Thymus (tissue), 11 donors: Measurements from ENCODE around the gene CARS2. TPM values are rescaled to one million over a fixed set of nuclear protein-coding genes. Genes with fewer than 3 reads are reported as not detected.
"Not testable (repeated sequence)": the region's sequence is repeated elsewhere in the genome, so short reads cannot be mapped to it uniquely, and the experiment has no call there.

ENCODE experiments used
- DNase-seq, 9 donors: peaks; one replicate each; pipeline ENCODE4 v3.0.0-alpha.2; 2013; ENCODE audit warnings: low spot score in 9 of 9, low read depth in 6 of 9, missing footprints in 1 of 9
- H3K27ac ChIP-seq, 2 donors: one replicate each; pipeline ENCODE4 v1.5.1; 2013; ENCODE audit warnings: control low read depth in 1 of 2, low read depth in 1 of 2, low read length in 1 of 2, mild to moderate bottlenecking in 1 of 2, moderate library complexity in 1 of 2
- H3K27me3 ChIP-seq, 2 donors: one replicate each; pipeline ENCODE4 v1.5.1; 2013; ENCODE audit warnings: low read length in 1 of 2; ENCODE audit not compliant: control insufficient read depth in 2 of 2, insufficient read depth in 1 of 2
- H3K36me3 ChIP-seq, 2 donors: one replicate each; pipeline ENCODE4 v1.5.1; 2013; ENCODE audit warnings: low read length in 1 of 2, mild to moderate bottlenecking in 1 of 2, moderate library complexity in 1 of 2; ENCODE audit not compliant: control insufficient read depth in 2 of 2, insufficient read depth in 2 of 2
- H3K4me1 ChIP-seq, 2 donors: one replicate each; pipeline ENCODE4 v1.5.1; 2013; ENCODE audit warnings: low read length in 2 of 2; ENCODE audit not compliant: control insufficient read depth in 2 of 2, insufficient read depth in 2 of 2
- H3K4me3 ChIP-seq, 2 donors: one replicate each; pipeline ENCODE4 v1.5.1; 2013; ENCODE audit warnings: low read length in 2 of 2, control low read depth in 1 of 2, mild to moderate bottlenecking in 1 of 2
- H3K9me3 ChIP-seq, 2 donors: one replicate each; pipeline ENCODE4 v1.5.1; 2013; ENCODE audit warnings: low read length in 1 of 2, mild to moderate bottlenecking in 1 of 2; ENCODE audit not compliant: control insufficient read depth in 2 of 2, insufficient read depth in 1 of 2
- whole genome bisulfite sequencing: extraction: QIAGEN DNeasy Blood & Tissue Kit; methylation state at CpG from one replicate; pipeline ENCODE4 v1.1.7; 2013; 5-methylcytosine and 5-hydroxymethylcytosine counted together
- polyA plus RNA-seq: library from polyadenylated mRNA; stranded (reverse); fragments of 200-250 nt; gene quantifications from one replicate; pipeline ENCODE4 v1.2.3, GENCODE V29; 2013
- total RNA-seq: library from RNA; stranded (reverse); fragments of 120-200 nt; gene quantifications from one replicate; pipeline ENCODE4 v1.2.4, GENCODE V29; 2013
- donor health status: healthy.

The CARS2 gene
- total and polyA plus RNA-seq, 2 donors, result 45.4 to 105 TPM

- peaks cover 39 to 59% of the 10 kb centered on the region in 2 donors for H3K36me3 ChIP-seq
- no peaks in the 10 kb centered on the region for H3K9me3 ChIP-seq
- DNase-seq, result peak in 1 of 9 donors; percentile 31
- no peak overlapping the region for H3K4me3 ChIP-seq
- no peaks in the 10 kb centered on the region for H3K27me3 ChIP-seq
- no peak overlapping the region for H3K27ac ChIP-seq
- no peaks in the 10 kb centered on the region for H3K4me1 ChIP-seq
- WGBS, result 97% methylated on average over 7 of the region's 7 CpGs
Observed at GRCh38 chr13:110680852-110681251, 25.1 kb downstream of the CARS2 start.

DNA sequence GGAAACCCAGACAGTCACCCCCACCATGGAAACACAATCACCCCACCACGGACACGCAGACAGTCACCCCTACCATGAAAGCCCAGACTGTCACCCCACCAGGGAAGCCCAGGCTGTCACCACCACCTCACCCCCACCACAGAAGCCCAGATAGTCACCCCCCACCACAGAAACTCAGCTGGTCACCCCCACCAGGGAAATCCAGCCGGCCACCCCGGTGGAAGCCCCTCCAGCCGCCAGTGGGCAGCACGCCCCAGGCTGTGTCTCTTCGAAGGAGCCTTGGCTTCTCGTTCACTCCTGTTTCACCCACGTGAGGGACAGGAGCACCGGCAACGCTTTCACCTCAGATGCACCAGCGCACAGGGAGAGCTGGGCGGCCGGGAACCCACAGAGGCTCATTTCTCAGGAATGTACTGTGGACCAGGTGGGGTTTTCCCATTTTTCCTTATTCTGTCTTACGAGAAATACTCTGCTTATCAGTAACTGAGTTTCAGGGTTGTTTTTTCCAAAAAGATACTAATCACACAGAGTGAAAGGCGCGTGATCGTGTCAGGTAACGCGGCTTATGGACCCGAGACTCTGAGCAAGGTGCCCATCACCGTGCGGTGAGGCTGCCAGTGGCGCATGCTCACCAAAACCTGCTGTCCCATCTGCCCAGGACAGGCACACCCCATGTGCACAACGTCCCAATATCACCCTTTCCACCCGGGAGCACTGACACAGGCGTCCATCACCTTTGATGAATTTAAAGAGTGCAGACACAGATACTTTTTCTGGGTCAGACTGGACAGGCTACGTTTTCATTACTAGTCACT, 28.0 kb downstream of the CARS2 start:
- H3K36me3 ChIP-seq, result peaks cover 31 to 45% of the 10 kb centered on the region in 2 donors

DNA sequence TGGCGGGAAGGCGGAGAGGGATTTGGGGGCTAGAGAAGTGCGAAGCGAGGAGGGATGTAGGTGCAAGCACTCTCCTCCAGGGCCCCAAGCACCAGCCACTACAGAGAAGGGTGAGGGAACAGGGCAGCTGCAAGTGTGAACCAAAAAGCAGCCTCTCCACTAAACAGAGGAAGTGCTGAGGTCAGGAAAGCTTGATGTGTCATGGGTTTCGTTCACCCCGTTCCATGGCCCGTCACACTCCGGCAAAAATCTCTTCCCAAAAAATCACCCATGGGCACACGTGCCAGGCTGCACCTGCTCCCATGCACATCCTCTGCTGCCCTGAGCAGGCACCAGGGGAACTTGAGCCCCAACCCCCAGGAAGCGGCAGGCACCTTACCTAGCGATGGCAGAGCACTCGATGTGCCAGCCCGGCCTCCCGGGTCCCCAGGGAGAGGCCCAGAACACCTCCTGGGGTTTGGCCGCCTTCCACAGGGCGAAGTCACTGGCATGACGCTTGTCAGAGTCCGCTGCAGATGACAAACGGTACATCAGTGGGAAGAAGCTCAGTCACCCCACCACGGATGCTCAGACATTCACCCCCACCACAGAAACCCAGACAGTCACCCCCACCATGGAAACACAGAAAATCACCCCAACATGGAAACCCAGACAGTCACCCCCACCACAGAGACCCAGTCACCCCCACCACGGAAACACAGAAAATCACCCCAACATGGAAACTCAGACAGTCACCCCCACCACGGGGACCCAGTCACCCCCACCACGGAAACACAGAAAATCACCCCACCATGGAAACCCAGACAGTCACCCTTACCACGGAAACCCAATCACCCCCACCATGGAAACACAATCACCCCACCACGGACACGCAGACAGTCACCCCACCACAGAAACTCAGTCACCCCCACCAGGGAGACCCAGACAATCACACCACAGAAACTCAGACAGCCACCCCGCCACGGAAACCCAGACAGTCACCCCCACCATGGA, 29.0 kb downstream of the CARS2 start:
- Histone ChIP-seq H3K4me3 (no peak overlapping the region), H3K27me3 (no peaks in the 10 kb centered on the region), H3K27ac (peak overlapping the region in 1 of 2 donors; percentile 13), H3K9me3 (no peaks in the 10 kb centered on the region), H3K4me1 (no peaks in the 10 kb centered on the region), H3K36me3 (peaks cover 24 to 37% of the 10 kb centered on the region in 2 donors)
- 95% methylated on average over 28 of the region's 28 CpGs for WGBS
- DNase-seq, result no peak

More for the DNA sequence above, 28.0 kb downstream of the CARS2 start:
- Histone ChIP-seq H3K4me1 (no peaks in the 10 kb centered on the region), H3K27ac (no peak overlapping the region), H3K4me3 (no peak overlapping the region), H3K27me3 (no peaks in the 10 kb centered on the region), H3K9me3 (no peaks in the 10 kb centered on the region)
- WGBS, result 96% methylated on average over 28 of the region's 28 CpGs
- DNase-seq, result no peak

GRCh38 chr13:110669814-110670213, 36.1 kb downstream of the CARS2 start:
- peaks cover 19 to 33% of the 10 kb centered on the region in 2 donors for H3K36me3 ChIP-seq
- not testable (repeated sequence) for H3K9me3 ChIP-seq, H3K27ac ChIP-seq, H3K27me3 ChIP-seq, H3K4me1 ChIP-seq, DNase-seq, H3K4me3 ChIP-seq
- WGBS, result 97% methylated on average over 11 of the region's 11 CpGs

DNA sequence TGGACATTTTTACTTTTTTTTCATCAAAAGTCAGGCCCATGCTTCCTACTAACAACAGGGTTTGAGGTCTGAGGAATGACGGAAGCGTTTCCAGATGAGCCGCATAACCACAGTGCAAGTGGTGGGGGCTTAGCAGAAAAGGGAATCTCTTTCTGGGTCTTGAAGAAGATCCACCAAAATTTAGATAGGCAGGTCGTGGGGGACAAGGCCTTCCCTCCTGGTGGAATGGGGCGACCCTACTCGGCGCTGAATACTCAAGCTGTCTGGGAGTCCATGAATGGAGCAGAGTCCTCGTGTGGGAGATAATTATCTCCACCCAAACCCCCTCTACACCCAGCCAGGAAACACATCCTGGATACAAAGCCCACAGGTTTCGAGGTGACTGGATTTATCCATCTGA, 36.9 kb downstream of the CARS2 start:
- Histone ChIP-seq H3K27me3 (no peaks in the 10 kb centered on the region), H3K4me1 (no peaks in the 10 kb centered on the region), H3K4me3 (no peak overlapping the region), H3K9me3 (peaks cover 0 to 4% of the 10 kb centered on the region in 2 donors), H3K36me3 (peaks cover 23 to 36% of the 10 kb centered on the region in 2 donors), H3K27ac (no peak overlapping the region)
- 91% methylated on average over 9 of the region's 9 CpGs for WGBS
- no peak for DNase-seq

GRCh38 chr13:110666255-110666533, 39.7 kb downstream of the CARS2 start:
- Histone ChIP-seq H3K4me1 (no peaks in the 10 kb centered on the region), H3K27ac (no peak overlapping the region), H3K36me3 (peaks cover 45 to 58% of the 10 kb centered on the region in 2 donors), H3K27me3 (no peaks in the 10 kb centered on the region), H3K4me3 (no peak overlapping the region), H3K9me3 (peaks cover 1 to 9% of the 10 kb centered on the region in 2 donors)
- WGBS, result 98% methylated on average over 8 of the region's 8 CpGs
- DNase-seq, result no peak

DNA sequence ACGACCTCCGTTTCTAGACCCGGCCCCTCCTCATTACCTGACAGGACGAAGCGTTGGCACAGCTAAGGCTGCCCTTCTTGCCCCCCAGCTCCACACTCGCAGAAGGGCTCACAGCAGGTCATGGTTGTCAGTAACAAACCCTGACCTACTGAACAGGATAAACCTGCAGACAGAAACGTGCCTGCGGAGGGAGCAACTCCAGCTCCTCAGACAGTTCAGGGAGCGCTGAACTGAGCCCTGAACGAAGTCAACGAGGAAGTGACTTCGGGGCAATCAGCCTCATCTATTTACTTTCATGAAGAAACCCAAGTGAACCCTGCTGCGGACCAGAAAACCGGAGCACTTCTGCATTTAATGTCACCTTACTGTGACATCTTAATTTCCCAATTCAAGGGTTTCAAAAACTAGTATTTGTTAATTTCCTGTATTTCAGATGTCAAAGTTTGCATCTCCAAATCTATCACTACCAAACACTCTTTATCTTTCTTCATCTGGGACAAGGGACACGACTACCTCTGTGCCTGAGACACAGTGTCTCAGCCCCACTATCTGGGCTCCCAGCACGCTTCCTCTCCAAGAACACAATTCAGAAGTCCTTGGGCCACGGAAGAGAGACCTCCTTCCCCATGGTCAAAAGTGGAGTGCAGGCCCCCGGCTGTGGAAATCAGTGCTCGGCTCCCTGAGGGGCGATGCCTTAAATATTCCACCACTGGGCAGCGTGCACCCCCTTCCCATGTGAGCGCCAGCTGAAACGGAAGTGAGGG, 40.2 kb downstream of the CARS2 start:
- no peak for DNase-seq
- H3K27ac ChIP-seq, result no peak overlapping the region
- H3K36me3 ChIP-seq, result peaks cover 48 to 58% of the 10 kb centered on the region in 2 donors
- 97% methylated on average over 23 of the region's 23 CpGs for WGBS
- H3K4me1 ChIP-seq, result no peaks in the 10 kb centered on the region
- peaks cover 1 to 9% of the 10 kb centered on the region in 2 donors for H3K9me3 ChIP-seq
- no peaks in the 10 kb centered on the region for H3K27me3 ChIP-seq
- H3K4me3 ChIP-seq, result no peak overlapping the region

DNA sequence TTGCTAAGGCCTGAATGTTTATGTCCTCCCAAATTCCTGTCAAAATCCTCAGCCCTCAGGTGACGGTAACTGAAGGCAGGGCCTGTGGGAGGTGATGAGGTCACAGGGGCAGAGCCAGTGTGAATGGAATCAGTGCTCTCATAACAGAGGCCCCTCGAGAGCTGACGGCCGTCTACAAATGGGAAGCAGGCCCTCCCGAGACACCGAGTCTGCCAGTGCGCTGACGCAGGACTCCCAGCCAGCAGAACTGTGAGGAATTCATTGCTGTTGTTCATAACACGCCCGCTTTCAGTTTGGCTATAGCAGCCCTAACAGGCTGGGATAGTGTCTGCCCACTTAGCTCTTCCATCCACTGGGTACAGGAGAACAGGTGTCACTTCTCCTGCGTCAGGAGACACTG, 41.2 kb downstream of the CARS2 start:
- Histone ChIP-seq H3K27ac (no peak overlapping the region), H3K9me3 (peaks cover 1 to 5% of the 10 kb centered on the region in 2 donors), H3K4me1 (no peaks in the 10 kb centered on the region), H3K27me3 (no peaks in the 10 kb centered on the region), H3K4me3 (no peak overlapping the region), H3K36me3 (peaks cover 48 to 53% of the 10 kb centered on the region in 2 donors)
- WGBS, result 98% methylated on average over 11 of the region's 11 CpGs
- no peak for DNase-seq
